Stimulated activated effector memory CD8-positive, alpha-beta T cell treated with anti-CD3 and anti-CD28 coated beads, Interleukin-12 subunit alpha, Interleukin-12 subunit beta, amount 100 ng/mL, for 72 hours (primary cell): Measurements from ENCODE around the gene CBLN4.

Experiments
- ATAC-seq: fragments of 150-1000 bp; cut with Tn5 transposase; 2 replicates; pipeline ENCODE4 v1.10.0; 2021
- DNase-seq, 2 donors: peaks; one replicate each; pipeline ENCODE4 v3.0.0; 2021 to 2022; ENCODE audit warnings: low spot score in 2 of 2
- H3K27ac Mint-ChIP-seq: one replicate; pipeline ENCODE4 v1.8.0; 2022; ENCODE audit warnings: mild to moderate bottlenecking, mixed read lengths
- H3K36me3 Mint-ChIP-seq: one replicate; pipeline ENCODE4 v1.8.0; 2022; ENCODE audit warnings: mild to moderate bottlenecking, mixed read lengths
- H3K4me1 Mint-ChIP-seq: one replicate; pipeline ENCODE4 v1.8.0; 2022; ENCODE audit warnings: mixed read lengths
- H3K4me3 Mint-ChIP-seq: one replicate; pipeline ENCODE4 v1.8.0; 2022; ENCODE audit warnings: mild to moderate bottlenecking, mixed read lengths
- H3K9me3 Mint-ChIP-seq: one replicate; pipeline ENCODE4 v1.8.0; 2022; ENCODE audit warnings: mixed read lengths

CBLN4 gene

GRCh38 chr20:55974491-55975202 lies 30.7 kb downstream of the CBLN4 start:
- ATAC-seq = peak; percentile 11
- no peaks in the 10 kb centered on the region for H3K36me3 Mint-ChIP-seq
- DNase-seq = no peak
- H3K4me1 Mint-ChIP-seq = no peaks in the 10 kb centered on the region
- H3K4me3 Mint-ChIP-seq = no peak overlapping the region
- peaks cover 9% of the 10 kb centered on the region for H3K9me3 Mint-ChIP-seq
- H3K27ac Mint-ChIP-seq = no peak overlapping the region

- Mint-ChIP-seq H3K36me3 (no peaks in the 10 kb centered on the region), H3K27ac (no peak overlapping the region), H3K9me3 (peaks cover 14% of the 10 kb centered on the region), H3K4me3 (no peak overlapping the region), H3K4me1 (no peaks in the 10 kb centered on the region)
- DNase-seq (no peak), ATAC-seq (no peak)
These were observed 40.5 kb downstream of the CBLN4 start for GRCh38 chr20:55964790-55965189.

DNA sequence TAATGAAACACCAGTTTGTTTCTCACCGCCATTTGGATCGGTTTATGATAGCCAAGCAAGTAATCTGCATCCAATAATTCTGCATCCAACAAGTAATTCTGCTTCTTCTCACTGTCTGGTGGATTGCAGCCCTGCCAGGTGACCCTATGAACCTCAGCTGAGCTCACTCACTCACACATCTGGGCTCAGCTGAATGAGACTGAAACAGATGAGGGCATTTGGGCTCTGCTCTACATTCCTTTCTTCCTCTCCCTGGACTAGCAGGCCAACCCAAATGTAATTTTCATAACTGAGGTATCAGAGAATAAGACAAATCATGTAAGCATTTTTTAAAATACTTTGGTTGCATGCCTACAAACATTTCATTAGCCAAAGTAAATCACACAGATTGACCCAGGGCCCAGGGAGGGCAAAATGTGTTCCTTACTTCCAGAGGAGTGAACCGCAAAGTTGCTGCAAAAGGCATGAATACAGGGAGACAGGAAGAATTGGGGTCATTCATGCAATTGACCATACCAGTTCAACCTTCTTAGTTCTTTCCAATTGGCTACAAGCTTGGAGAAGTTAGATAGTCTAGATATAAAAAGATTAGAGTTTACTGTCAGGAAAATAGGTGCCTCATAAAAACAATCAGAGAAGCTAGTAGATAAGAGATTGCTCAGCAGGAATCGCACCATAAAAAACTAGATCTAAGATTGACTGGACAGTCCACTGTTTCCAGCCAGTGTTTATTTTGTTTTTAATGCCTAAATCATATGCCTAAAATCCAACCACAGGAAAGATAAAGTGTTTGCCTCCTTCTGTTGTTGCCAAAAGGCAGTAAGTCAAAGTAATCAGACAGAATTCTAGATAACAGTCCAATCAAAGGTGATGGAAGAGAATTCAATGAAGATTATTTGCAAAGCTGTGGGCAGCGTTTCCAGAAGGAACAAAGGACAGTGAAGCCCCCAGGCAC lies 43.7 kb downstream of the CBLN4 start:
- no peak for DNase-seq
- Mint-ChIP-seq H3K4me3 (no peak overlapping the region), H3K9me3 (peaks cover 8% of the 10 kb centered on the region), H3K36me3 (no peaks in the 10 kb centered on the region), H3K27ac (no peak overlapping the region), H3K4me1 (no peaks in the 10 kb centered on the region)
- ATAC-seq = no peak

GRCh38 chr20:55953201-55953600 lies 52.1 kb downstream of the CBLN4 start:
- Mint-ChIP-seq H3K27ac (no peak overlapping the region), H3K4me1 (no peaks in the 10 kb centered on the region), H3K9me3 (peaks cover 8% of the 10 kb centered on the region), H3K4me3 (no peak overlapping the region), H3K36me3 (no peaks in the 10 kb centered on the region)
- ATAC-seq = no peak
- no peak for DNase-seq

GRCh38 chr20:55947701-55948100 lies 57.6 kb downstream of the CBLN4 start:
- DNase-seq (no peak), ATAC-seq (no peak)
- no peak overlapping the region for H3K27ac Mint-ChIP-seq
- no peaks in the 10 kb centered on the region for H3K4me1 Mint-ChIP-seq
- H3K36me3 Mint-ChIP-seq = no peaks in the 10 kb centered on the region
- no peak overlapping the region for H3K4me3 Mint-ChIP-seq
- peaks cover 15% of the 10 kb centered on the region for H3K9me3 Mint-ChIP-seq
